ENCODE results near the gene GAGE1. TPM values are rescaled to one million over a fixed set of nuclear protein-coding genes. Genes with fewer than 3 reads are reported as not detected.

GAGE1 gene
- total RNA-seq, 4 donors from 2014 or later: not detected

Other genes with a start within 250 kb of the GAGE1 start
- not detected for gene GAGE12C, start 66.8 kb upstream of the GAGE1 start, total RNA-seq
- not detected for gene GAGE12D, start 57.3 kb upstream of the GAGE1 start, total RNA-seq
- gene GAGE12E, start 47.7 kb upstream of the GAGE1 start, total RNA-seq: not detected
- not detected for gene GAGE12F, start 38.2 kb upstream of the GAGE1 start, total RNA-seq
- not detected for gene GAGE12G, start 28.6 kb upstream of the GAGE1 start, total RNA-seq
- gene GAGE12H, start 19.1 kb upstream of the GAGE1 start, total RNA-seq: not detected
- gene GAGE2A, start 9.5 kb upstream of the GAGE1 start, total RNA-seq: not detected
- not detected for gene PAGE1, start 97.0 kb downstream of the GAGE1 start, total RNA-seq
- gene PAGE4, start 230.3 kb downstream of the GAGE1 start, total RNA-seq: not detected

Measured in thyroid gland (tissue), 4 donors.